Vagina (tissue), 2 donors: Measurements from ENCODE around the gene ETHE1.

ENCODE experiments used
- CTCF ChIP-seq, 3 experiments: fragments of 450-650 bp in 2 of 3; fragments of 200-600 bp in 1 of 3; sonication (generic) in 1 of 3; IDR thresholded peaks; one replicate each; pipeline ENCODE4 v1.5.1; 2017 to 2019; ENCODE audit warnings: antibody characterized with exemption in 3 of 3, mild to moderate bottlenecking in 2 of 3, moderate library complexity in 2 of 3
- POLR2A ChIP-seq, 2 donors: fragments of 450-650 bp; IDR thresholded peaks; one replicate each; pipeline ENCODE4 v1.6.1; 2017; ENCODE audit warnings: antibody characterized with exemption in 2 of 2, mild to moderate bottlenecking in 2 of 2, moderate library complexity in 2 of 2

GRCh38 chr19:43469160-43469480 is 57.9 kb downstream of the ETHE1 start:
- TF ChIP-seq POLR2A (IDR thresholded peaks at IDR 0.05) (no peak), CTCF (IDR thresholded peaks at IDR 0.05) (no peak)
